Measurements from ENCODE around the gene IFT80.

IFT80 gene

GRCh38 chr3:160401291-160402095 is 2.5 kb upstream of the IFT80 start:
- in situ Hi-C loops (cut with MboI; ENCODE audit: low sequenced_read_pairs): no loop called here

- in situ Hi-C loops (cut with MboI; ENCODE audit: low sequenced_read_pairs): no loop called here
These were observed 1.7 kb upstream of the IFT80 start for GRCh38 chr3:160400702-160401150.

- in situ Hi-C loops (cut with MboI; ENCODE audit: low sequenced_read_pairs): no loop called here
These were observed 1.1 kb upstream of the IFT80 start for GRCh38 chr3:160400030-160400701.

GRCh38 chr3:160398820-160399124 is 253 bp downstream of the IFT80 start:
- in situ Hi-C loops (cut with MboI; ENCODE audit: low sequenced_read_pairs): no loop called here

- in situ Hi-C loops (cut with MboI; ENCODE audit: low sequenced_read_pairs): no loop called here
These were observed 3.7 kb downstream of the IFT80 start for GRCh38 chr3:160395297-160395696.

- in situ Hi-C loops (cut with MboI; ENCODE audit: low sequenced_read_pairs): no loop called here
These were observed 5.0 kb downstream of the IFT80 start for GRCh38 chr3:160394009-160394392.

- in situ Hi-C loops (cut with MboI; ENCODE audit: low sequenced_read_pairs): no loop called here
These were observed 5.5 kb downstream of the IFT80 start for GRCh38 chr3:160393346-160394008.

GRCh38 chr3:160392798-160393197 is 6.2 kb downstream of the IFT80 start:
- in situ Hi-C loops (cut with MboI; ENCODE audit: low sequenced_read_pairs): no loop called here

GRCh38 chr3:160390565-160391138 is 8.4 kb downstream of the IFT80 start:
- in situ Hi-C loops (cut with MboI; ENCODE audit: low sequenced_read_pairs): no loop called here

GRCh38 chr3:160384639-160385318 is 14.2 kb downstream of the IFT80 start:
- in situ Hi-C loops (cut with MboI; ENCODE audit: low sequenced_read_pairs): no loop called here

- in situ Hi-C loops (cut with MboI; ENCODE audit: low sequenced_read_pairs): no loop called here
These were observed 17.6 kb downstream of the IFT80 start for GRCh38 chr3:160381470-160381869.

GRCh38 chr3:160379628-160380214 is 19.3 kb downstream of the IFT80 start:
- in situ Hi-C loops (cut with MboI; ENCODE audit: low sequenced_read_pairs): no loop called here

GRCh38 chr3:160378331-160379109 is 20.5 kb downstream of the IFT80 start:
- in situ Hi-C loops (cut with MboI; ENCODE audit: low sequenced_read_pairs): no loop called here

- in situ Hi-C loops (cut with MboI; ENCODE audit: low sequenced_read_pairs): no loop called here
These were observed 22.3 kb downstream of the IFT80 start for GRCh38 chr3:160376681-160377080.

GRCh38 chr3:160374925-160375324 is 24.1 kb downstream of the IFT80 start:
- in situ Hi-C loops (cut with MboI; ENCODE audit: low sequenced_read_pairs): no loop called here

- in situ Hi-C loops (cut with MboI; ENCODE audit: low sequenced_read_pairs): no loop called here
These were observed 24.6 kb downstream of the IFT80 start for GRCh38 chr3:160374472-160374871.

- in situ Hi-C loops (cut with MboI; ENCODE audit: low sequenced_read_pairs): no loop called here
These were observed 25.4 kb downstream of the IFT80 start for GRCh38 chr3:160373655-160374054.

GRCh38 chr3:160372780-160373179 is 26.2 kb downstream of the IFT80 start:
- in situ Hi-C loops (cut with MboI; ENCODE audit: low sequenced_read_pairs): no loop called here

- in situ Hi-C loops (cut with MboI; ENCODE audit: low sequenced_read_pairs): no loop called here
These were observed 27.8 kb downstream of the IFT80 start for GRCh38 chr3:160370987-160371857.

Measured in HL-60/S4 (cell line).